Activated T-helper 2 cell treated with anti-CD3 and anti-CD28 coated beads, Interferon-gamma antibody, Interleukin-2, Interleukin-4, amounts not matched to agents 10 μg/mL and 5 μg/mL and 100 μg/mL, durations not matched to agents 14 hours and 24 hours and 36 hours (primary cell): ENCODE data around the gene ANO5. TPM values are rescaled to one million over a fixed set of nuclear protein-coding genes. Genes with fewer than 3 reads are reported as not detected.
A peak's percentile ranks its signal among the peaks of the same experiment; 100 is the strongest.

Source experiments
- DNase-seq: peaks from one replicate; pipeline ENCODE4 v3.0.0; 2021; ENCODE audit warnings: low spot score
- H3K27ac Mint-ChIP-seq: one replicate; pipeline ENCODE4 v1.8.0; 2021; ENCODE audit warnings: mixed read lengths
- H3K27me3 Mint-ChIP-seq: one replicate; pipeline ENCODE4 v1.8.0; 2021; ENCODE audit warnings: low read depth, mixed read lengths
- H3K36me3 Mint-ChIP-seq: one replicate; pipeline ENCODE4 v1.8.0; 2021; ENCODE audit warnings: low read depth, mixed read lengths
- H3K4me1 Mint-ChIP-seq: one replicate; pipeline ENCODE4 v1.8.0; 2021; ENCODE audit warnings: low read depth, mixed read lengths
- H3K4me3 Mint-ChIP-seq: one replicate; pipeline ENCODE4 v1.8.0; 2021; ENCODE audit warnings: low read depth, mild to moderate bottlenecking, moderate library complexity, mixed read lengths
- H3K9me3 Mint-ChIP-seq: one replicate; pipeline ENCODE4 v1.8.0; 2021; ENCODE audit warnings: mixed read lengths
- intact Hi-C: fragments of 100-400 bp; cut with micrococcal nuclease; formaldehyde crosslinking; loops from one replicate; pipeline ENCODE4 v1.15.1; 2023
- total RNA-seq: library from RNA; stranded (reverse); gene quantifications from 2 replicates; pipeline ENCODE4 v1.2.3, GENCODE V29; 2022

Gene ANO5
- total RNA-seq: not detected in 2 replicates

- H3K36me3 Mint-ChIP-seq: no peaks in the 10 kb centered on the region
- DNase-seq: no peak
Measured at GRCh38 chr11:22192642-22193347, at the start of gene ANO5. Gene ANO5 (plus strand): TSS chr11:22193085. CDS start chr11:22193493, 408 bp downstream.

GRCh38 chr11:22151649-22152197 is 41.2 kb upstream of the ANO5 start:
- Mint-ChIP-seq H3K4me1 (no peaks in the 10 kb centered on the region), H3K27ac (no peak overlapping the region), H3K27me3 (no peaks in the 10 kb centered on the region), H3K4me3 (no peak overlapping the region), H3K9me3 (no peaks in the 10 kb centered on the region), H3K36me3 (no peaks in the 10 kb centered on the region)
- intact Hi-C loops: no loop called here
- no peak for DNase-seq

More at GRCh38 chr11:22192642-22193347, at the start of gene ANO5:
- H3K4me1 Mint-ChIP-seq: peaks cover 2% of the 10 kb centered on the region
- H3K27ac Mint-ChIP-seq: no peak within 1 kb of the TSS
- H3K9me3 Mint-ChIP-seq: no peaks in the 10 kb centered on the region
- H3K27me3 Mint-ChIP-seq: peaks cover 31% of the 10 kb centered on the region
- peak within 1 kb of the TSS; percentile 49 for H3K4me3 Mint-ChIP-seq
- intact Hi-C loops: no loop called here

GRCh38 chr11:22157531-22157930 is 35.4 kb upstream of the ANO5 start:
- Mint-ChIP-seq H3K27ac (no peak overlapping the region), H3K27me3 (no peaks in the 10 kb centered on the region), H3K4me1 (no peaks in the 10 kb centered on the region), H3K36me3 (no peaks in the 10 kb centered on the region), H3K9me3 (no peaks in the 10 kb centered on the region), H3K4me3 (no peak overlapping the region)
- intact Hi-C loops: no loop called here
- DNase-seq: no peak

GRCh38 chr11:22161489-22161888 is 31.4 kb upstream of the ANO5 start:
- peaks cover 3% of the 10 kb centered on the region for H3K4me1 Mint-ChIP-seq
- intact Hi-C loops: no loop called here
- no peak overlapping the region for H3K27ac Mint-ChIP-seq
- no peaks in the 10 kb centered on the region for H3K9me3 Mint-ChIP-seq
- H3K36me3 Mint-ChIP-seq: no peaks in the 10 kb centered on the region
- no peaks in the 10 kb centered on the region for H3K27me3 Mint-ChIP-seq
- no peak overlapping the region for H3K4me3 Mint-ChIP-seq
- DNase-seq: no peak

GRCh38 chr11:22162756-22163155 is 30.1 kb upstream of the ANO5 start:
- no peaks in the 10 kb centered on the region for H3K9me3 Mint-ChIP-seq
- H3K27me3 Mint-ChIP-seq: no peaks in the 10 kb centered on the region
- intact Hi-C loops: no loop called here
- H3K27ac Mint-ChIP-seq: no peak overlapping the region
- peaks cover 3% of the 10 kb centered on the region for H3K4me1 Mint-ChIP-seq
- no peak overlapping the region for H3K4me3 Mint-ChIP-seq
- DNase-seq: no peak
- no peaks in the 10 kb centered on the region for H3K36me3 Mint-ChIP-seq

- H3K36me3 Mint-ChIP-seq: no peaks in the 10 kb centered on the region
- DNase-seq: no peak
- no peaks in the 10 kb centered on the region for H3K27me3 Mint-ChIP-seq
- H3K27ac Mint-ChIP-seq: no peak overlapping the region
- no peaks in the 10 kb centered on the region for H3K9me3 Mint-ChIP-seq
- peaks cover 3% of the 10 kb centered on the region for H3K4me1 Mint-ChIP-seq
- intact Hi-C loops: no loop called here
- no peak overlapping the region for H3K4me3 Mint-ChIP-seq
Measured at GRCh38 chr11:22163394-22163797, 29.5 kb upstream of the ANO5 start.

- Mint-ChIP-seq H3K27me3 (no peaks in the 10 kb centered on the region), H3K9me3 (no peaks in the 10 kb centered on the region), H3K27ac (no peak overlapping the region), H3K4me3 (no peak overlapping the region), H3K36me3 (no peaks in the 10 kb centered on the region), H3K4me1 (peaks cover 3% of the 10 kb centered on the region)
- DNase-seq: no peak
- intact Hi-C loops: no loop called here
Measured at GRCh38 chr11:22165087-22165486, 27.8 kb upstream of the ANO5 start.

GRCh38 chr11:22165759-22166513 is 26.9 kb upstream of the ANO5 start:
- intact Hi-C loops: no loop called here
- H3K36me3 Mint-ChIP-seq: no peaks in the 10 kb centered on the region
- H3K27me3 Mint-ChIP-seq: no peaks in the 10 kb centered on the region
- no peaks in the 10 kb centered on the region for H3K9me3 Mint-ChIP-seq
- no peak overlapping the region for H3K27ac Mint-ChIP-seq
- peaks cover 3% of the 10 kb centered on the region for H3K4me1 Mint-ChIP-seq
- no peak for DNase-seq
- no peak overlapping the region for H3K4me3 Mint-ChIP-seq

GRCh38 chr11:22169833-22170232 is 23.1 kb upstream of the ANO5 start:
- no peak overlapping the region for H3K27ac Mint-ChIP-seq
- no peak overlapping the region for H3K4me3 Mint-ChIP-seq
- no peaks in the 10 kb centered on the region for H3K4me1 Mint-ChIP-seq
- no peaks in the 10 kb centered on the region for H3K9me3 Mint-ChIP-seq
- H3K27me3 Mint-ChIP-seq: no peaks in the 10 kb centered on the region
- no peak for DNase-seq
- intact Hi-C loops: no loop called here
- no peaks in the 10 kb centered on the region for H3K36me3 Mint-ChIP-seq

GRCh38 chr11:22173532-22173931 is 19.4 kb upstream of the ANO5 start:
- Mint-ChIP-seq H3K4me1 (no peaks in the 10 kb centered on the region), H3K36me3 (no peaks in the 10 kb centered on the region), H3K4me3 (no peak overlapping the region), H3K27ac (no peak overlapping the region), H3K27me3 (no peaks in the 10 kb centered on the region), H3K9me3 (no peaks in the 10 kb centered on the region)
- no peak for DNase-seq
- intact Hi-C loops: no loop called here

GRCh38 chr11:22177186-22177585 is 15.7 kb upstream of the ANO5 start:
- no peak overlapping the region for H3K27ac Mint-ChIP-seq
- no peak for DNase-seq
- no peaks in the 10 kb centered on the region for H3K27me3 Mint-ChIP-seq
- no peak overlapping the region for H3K4me3 Mint-ChIP-seq
- no peaks in the 10 kb centered on the region for H3K36me3 Mint-ChIP-seq
- intact Hi-C loops: no loop called here
- H3K9me3 Mint-ChIP-seq: no peaks in the 10 kb centered on the region
- H3K4me1 Mint-ChIP-seq: no peaks in the 10 kb centered on the region

GRCh38 chr11:22179626-22180025 is 13.3 kb upstream of the ANO5 start:
- DNase-seq: no peak
- Mint-ChIP-seq H3K9me3 (no peaks in the 10 kb centered on the region), H3K27ac (no peak overlapping the region), H3K27me3 (no peaks in the 10 kb centered on the region), H3K4me1 (no peaks in the 10 kb centered on the region), H3K4me3 (no peak overlapping the region), H3K36me3 (no peaks in the 10 kb centered on the region)
- intact Hi-C loops: no loop called here

GRCh38 chr11:22180131-22180530 is 12.8 kb upstream of the ANO5 start:
- Mint-ChIP-seq H3K27ac (no peak overlapping the region), H3K4me1 (no peaks in the 10 kb centered on the region), H3K27me3 (no peaks in the 10 kb centered on the region), H3K9me3 (no peaks in the 10 kb centered on the region), H3K36me3 (no peaks in the 10 kb centered on the region), H3K4me3 (no peak overlapping the region)
- intact Hi-C loops: no loop called here
- DNase-seq: no peak
